Measurements from ENCODE around the gene XRCC1. TPM values are rescaled to one million over a fixed set of nuclear protein-coding genes. Genes with fewer than 3 reads are reported as not detected.
"Not testable (repeated sequence)": the region's sequence is repeated elsewhere in the genome, so short reads cannot be mapped to it uniquely, and the experiment has no call there.

Gene XRCC1
- total RNA-seq, 2 experiments from 2014 or later: 27.2 to 35.9 TPM

DNA sequence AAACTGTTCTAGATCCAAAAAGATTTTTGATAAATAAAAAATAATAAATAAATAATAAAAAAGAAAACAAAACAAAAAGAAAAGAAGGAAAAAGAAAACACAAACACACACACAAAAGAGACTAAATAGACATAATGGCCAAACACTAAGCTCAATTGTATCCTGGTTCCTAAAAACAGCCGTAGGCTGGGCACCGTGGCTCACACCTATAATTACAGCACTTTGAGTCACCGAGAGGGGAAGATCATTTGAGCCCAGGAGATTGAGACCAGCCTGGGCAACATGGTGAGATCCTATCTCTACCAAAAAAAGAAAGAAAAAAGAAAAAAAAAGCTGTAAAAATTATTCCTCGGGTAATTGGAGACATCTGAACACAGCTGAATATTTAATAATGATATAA is 57.3 kb downstream of the XRCC1 start:
- Histone ChIP-seq H3K9me3 (ENCODE audit: low read length) (no peaks in the 10 kb centered on the region), H3K4me2 (ENCODE audit: low read length) (no peak overlapping the region), H3K9me2 (ENCODE audit: insufficient read depth, low read length) (no peaks in the 10 kb centered on the region), H2AFZ (ENCODE audit: low read length) (no peak overlapping the region), H3K4me1 (ENCODE audit: insufficient read depth, low read length, poor library complexity, severe bottlenecking) (no peaks in the 10 kb centered on the region), H3K4me3 (ENCODE audit: low read depth, low read length, poor library complexity, severe bottlenecking) (no peak overlapping the region), H3K27ac (ENCODE audit: low read depth, low read length, poor library complexity, severe bottlenecking) (no peak overlapping the region), H3K36me3 (ENCODE audit: insufficient read depth, low read length) (no peaks in the 10 kb centered on the region), H4K20me1 (ENCODE audit: insufficient read depth, low read length) (no peaks in the 10 kb centered on the region), H3K79me2 (ENCODE audit: insufficient read depth, low read depth, low read length) (no peaks in the 10 kb centered on the region)
- ChIA-PET CTCF (ENCODE audit: unreplicated experiment) (interaction anchor here (0.6 to 1.0 kb wide), 2 partner anchors 15 to 71 kb away, joined by 3 to 4 read pairs; no protein-coding TSS in a partner anchor), POLR2A (interaction anchor here (0.7 kb wide), 1 partner anchor 14 kb away, joined by 5 read pairs; no protein-coding TSS in a partner anchor)
- TF ChIP-seq EZH2phosphoT487 (IDR thresholded peaks at IDR 0.05; ENCODE audit: borderline replicate concordance, low read depth, low read length): no peak
- BruUV-seq (replicated peaks): no TSS peak
- intact Hi-C loops (cut with micrococcal nuclease; ENCODE audit: unreplicated experiment): loop anchor here (5.0 kb wide), 1 partner anchor 86 kb away; no protein-coding TSS in a partner anchor
- DNase-seq (ENCODE audit: low spot score): no peak

DNA sequence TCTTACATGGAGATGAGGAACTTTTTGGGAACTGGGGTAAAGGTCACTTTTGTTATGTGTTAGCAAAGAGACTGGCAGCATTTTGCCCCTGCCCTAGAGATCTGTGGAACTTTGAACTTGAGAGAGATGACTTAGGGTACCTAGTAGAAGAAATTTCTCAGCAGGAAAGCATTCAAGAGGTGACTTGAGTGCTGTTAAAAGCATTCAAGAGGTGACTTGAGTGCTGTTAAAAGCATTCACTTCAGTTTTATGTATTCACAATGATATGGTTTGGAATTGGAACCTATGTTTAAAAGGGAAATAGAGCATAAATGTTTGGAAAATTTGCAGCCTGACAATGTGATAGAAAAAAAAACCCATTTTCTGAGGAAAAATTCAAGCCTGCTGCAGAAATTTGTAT is 62.9 kb downstream of the XRCC1 start:
- H4K20me1 ChIP-seq (ENCODE audit: insufficient read depth, low read length); H2AFZ ChIP-seq (ENCODE audit: low read length); H3K4me2 ChIP-seq (ENCODE audit: low read length); CTCF ChIA-PET (ENCODE audit: unreplicated experiment); DNase-seq (ENCODE audit: low spot score); H3K4me1 ChIP-seq (ENCODE audit: insufficient read depth, low read length, poor library complexity, severe bottlenecking); H3K4me3 ChIP-seq (ENCODE audit: low read depth, low read length, poor library complexity, severe bottlenecking); H3K79me2 ChIP-seq (ENCODE audit: insufficient read depth, low read depth, low read length); H3K9me2 ChIP-seq (ENCODE audit: insufficient read depth, low read length); H3K9me3 ChIP-seq (ENCODE audit: low read length); BruUV-seq (replicated peaks); intact Hi-C loops (cut with micrococcal nuclease; ENCODE audit: unreplicated experiment); H3K36me3 ChIP-seq (ENCODE audit: insufficient read depth, low read length); H3K27ac ChIP-seq (ENCODE audit: low read depth, low read length, poor library complexity, severe bottlenecking); POLR2A ChIA-PET: not testable (repeated sequence)

DNA sequence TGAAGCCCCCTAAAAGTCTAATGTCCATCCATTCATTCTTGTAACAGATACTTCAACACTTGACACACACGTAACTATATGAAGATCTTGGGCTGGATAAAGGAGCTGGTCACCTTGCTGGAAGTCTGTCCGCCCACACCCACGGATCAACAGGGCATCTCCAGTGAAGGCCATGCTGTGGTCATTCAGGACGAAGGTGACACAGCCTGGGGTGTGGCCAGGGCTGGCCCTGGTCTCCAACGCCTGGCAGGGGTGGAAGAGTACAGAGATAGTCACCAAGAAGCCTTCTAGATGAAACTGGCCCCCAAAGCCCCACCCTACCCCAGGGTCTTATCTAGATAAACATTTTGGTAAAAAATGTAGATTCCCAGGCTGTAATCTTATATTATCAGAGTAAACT is 64.0 kb downstream of the XRCC1 start:
- TF ChIP-seq, protein P1, sequence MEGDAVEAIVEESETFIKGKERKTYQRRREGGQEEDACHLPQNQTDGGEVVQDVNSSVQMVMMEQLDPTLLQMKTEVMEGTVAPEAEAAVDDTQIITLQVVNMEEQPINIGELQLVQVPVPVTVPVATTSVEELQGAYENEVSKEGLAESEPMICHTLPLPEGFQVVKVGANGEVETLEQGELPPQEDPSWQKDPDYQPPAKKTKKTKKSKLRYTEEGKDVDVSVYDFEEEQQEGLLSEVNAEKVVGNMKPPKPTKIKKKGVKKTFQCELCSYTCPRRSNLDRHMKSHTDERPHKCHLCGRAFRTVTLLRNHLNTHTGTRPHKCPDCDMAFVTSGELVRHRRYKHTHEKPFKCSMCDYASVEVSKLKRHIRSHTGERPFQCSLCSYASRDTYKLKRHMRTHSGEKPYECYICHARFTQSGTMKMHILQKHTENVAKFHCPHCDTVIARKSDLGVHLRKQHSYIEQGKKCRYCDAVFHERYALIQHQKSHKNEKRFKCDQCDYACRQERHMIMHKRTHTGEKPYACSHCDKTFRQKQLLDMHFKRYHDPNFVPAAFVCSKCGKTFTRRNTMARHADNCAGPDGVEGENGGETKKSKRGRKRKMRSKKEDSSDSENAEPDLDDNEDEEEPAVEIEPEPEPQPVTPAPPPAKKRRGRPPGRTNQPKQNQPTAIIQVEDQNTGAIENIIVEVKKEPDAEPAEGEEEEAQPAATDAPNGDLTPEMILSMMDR (conservative IDR thresholded peaks at IDR 0.05; ENCODE audit: low read length): no peak
- TF ChIP-seq EZH2phosphoT487 (IDR thresholded peaks at IDR 0.05; ENCODE audit: borderline replicate concordance, low read depth, low read length): no peak
- no peak for DNase-seq (ENCODE audit: low spot score)
- POLR2A ChIA-PET: no interaction called here
- Histone ChIP-seq H3K79me2 (ENCODE audit: insufficient read depth, low read depth, low read length) (no peaks in the 10 kb centered on the region), H3K36me3 (ENCODE audit: insufficient read depth, low read length) (no peaks in the 10 kb centered on the region), H4K20me1 (ENCODE audit: insufficient read depth, low read length) (no peaks in the 10 kb centered on the region), H3K27ac (ENCODE audit: low read depth, low read length, poor library complexity, severe bottlenecking) (no peak overlapping the region), H2AFZ (ENCODE audit: low read length) (no peak overlapping the region), H3K4me1 (ENCODE audit: insufficient read depth, low read length, poor library complexity, severe bottlenecking) (no peaks in the 10 kb centered on the region), H3K9me3 (ENCODE audit: low read length) (no peaks in the 10 kb centered on the region), H3K4me2 (ENCODE audit: low read length) (no peak overlapping the region), H3K9me2 (ENCODE audit: insufficient read depth, low read length) (no peaks in the 10 kb centered on the region), H3K4me3 (ENCODE audit: low read depth, low read length, poor library complexity, severe bottlenecking) (no peak overlapping the region)
- CTCF ChIA-PET (ENCODE audit: unreplicated experiment): no interaction called here
- intact Hi-C loops (cut with micrococcal nuclease; ENCODE audit: unreplicated experiment): no loop called here
- BruUV-seq (replicated peaks): no TSS peak

DNA sequence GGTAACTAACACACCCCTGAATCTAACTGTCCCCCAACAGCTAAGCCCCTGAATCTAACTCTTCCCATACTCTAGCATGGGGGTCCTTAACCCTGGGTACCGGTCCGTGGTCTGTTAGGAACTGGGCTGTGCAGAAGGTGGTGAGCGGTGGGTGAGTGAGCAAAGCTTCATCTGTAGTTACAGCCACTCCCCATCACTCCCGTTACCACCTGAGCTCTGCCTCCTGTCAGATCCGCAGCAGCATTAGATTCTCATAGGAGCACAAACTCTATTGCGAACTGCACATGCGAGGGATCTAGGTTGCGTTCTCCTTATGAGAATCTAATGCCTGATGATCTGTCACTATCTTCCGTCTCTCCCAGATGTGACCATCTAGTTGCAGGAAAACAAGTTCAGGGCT is 64.6 kb downstream of the XRCC1 start:
- Histone ChIP-seq H3K4me1 (ENCODE audit: insufficient read depth, low read length, poor library complexity, severe bottlenecking) (no peaks in the 10 kb centered on the region), H3K9me3 (ENCODE audit: low read length) (no peaks in the 10 kb centered on the region), H3K4me2 (ENCODE audit: low read length) (no peak overlapping the region), H3K79me2 (ENCODE audit: insufficient read depth, low read depth, low read length) (no peaks in the 10 kb centered on the region), H3K36me3 (ENCODE audit: insufficient read depth, low read length) (no peaks in the 10 kb centered on the region), H4K20me1 (ENCODE audit: insufficient read depth, low read length) (no peaks in the 10 kb centered on the region), H3K4me3 (ENCODE audit: low read depth, low read length, poor library complexity, severe bottlenecking) (no peak overlapping the region), H2AFZ (ENCODE audit: low read length) (no peak overlapping the region), H3K9me2 (ENCODE audit: insufficient read depth, low read length) (no peaks in the 10 kb centered on the region), H3K27ac (ENCODE audit: low read depth, low read length, poor library complexity, severe bottlenecking) (no peak overlapping the region)
- POLR2A ChIA-PET: no interaction called here
- no peak for DNase-seq (ENCODE audit: low spot score)
- TF ChIP-seq EZH2phosphoT487 (IDR thresholded peaks at IDR 0.05; ENCODE audit: borderline replicate concordance, low read depth, low read length): no peak
- TF ChIP-seq, protein P1 (conservative IDR thresholded peaks at IDR 0.05; ENCODE audit: low read length): no peak
- intact Hi-C loops (cut with micrococcal nuclease; ENCODE audit: unreplicated experiment): no loop called here
- CTCF ChIA-PET (ENCODE audit: unreplicated experiment): no interaction called here
- BruUV-seq (replicated peaks): no TSS peak

Measured in OCI-LY7 (cell line).